DOHH2 (cell line): ENCODE results near the gene NGEF.

Source experiments
- EZH2phosphoT487 ChIP-seq: fragments of 200-600 bp; sonication (generic); IDR thresholded peaks from 2 replicates; pipeline ENCODE4 v1.6.1; 2017; ENCODE audit warnings: borderline replicate concordance, mild to moderate bottlenecking, antibody characterized with exemption, low read length, moderate library complexity, mixed read lengths
- TF ChIP-seq, protein P1 (sequence below): fragments of 200-600 bp; sonication (generic); IDR thresholded peaks from one replicate; pipeline ENCODE4 v1.5.1; 2014; ENCODE audit warnings: antibody characterized with exemption, mild to moderate bottlenecking, low read depth, low read length; ENCODE audit not compliant: poor library complexity, severe bottlenecking

DNA sequence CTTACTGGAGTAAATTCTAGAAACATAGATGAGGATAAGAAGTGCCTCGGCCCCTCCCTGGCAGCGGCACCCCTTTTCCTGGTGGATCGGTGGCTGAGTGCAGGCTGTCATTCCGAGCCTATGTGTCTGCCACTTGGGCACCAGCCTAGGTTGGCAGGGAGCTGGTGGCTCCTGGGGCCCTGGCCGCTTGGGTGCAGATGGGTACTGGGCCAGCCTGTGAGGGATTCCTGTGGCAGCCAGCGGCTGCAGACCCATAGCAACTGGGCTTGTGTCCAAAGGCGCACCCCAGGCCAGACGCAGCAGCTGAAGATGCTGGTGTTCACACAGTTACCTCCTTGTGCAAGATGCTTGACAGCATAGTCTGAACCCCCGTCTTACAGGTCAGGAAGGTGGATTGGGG, 140.2 kb downstream of the NGEF start:
- TF ChIP-seq, protein P1, sequence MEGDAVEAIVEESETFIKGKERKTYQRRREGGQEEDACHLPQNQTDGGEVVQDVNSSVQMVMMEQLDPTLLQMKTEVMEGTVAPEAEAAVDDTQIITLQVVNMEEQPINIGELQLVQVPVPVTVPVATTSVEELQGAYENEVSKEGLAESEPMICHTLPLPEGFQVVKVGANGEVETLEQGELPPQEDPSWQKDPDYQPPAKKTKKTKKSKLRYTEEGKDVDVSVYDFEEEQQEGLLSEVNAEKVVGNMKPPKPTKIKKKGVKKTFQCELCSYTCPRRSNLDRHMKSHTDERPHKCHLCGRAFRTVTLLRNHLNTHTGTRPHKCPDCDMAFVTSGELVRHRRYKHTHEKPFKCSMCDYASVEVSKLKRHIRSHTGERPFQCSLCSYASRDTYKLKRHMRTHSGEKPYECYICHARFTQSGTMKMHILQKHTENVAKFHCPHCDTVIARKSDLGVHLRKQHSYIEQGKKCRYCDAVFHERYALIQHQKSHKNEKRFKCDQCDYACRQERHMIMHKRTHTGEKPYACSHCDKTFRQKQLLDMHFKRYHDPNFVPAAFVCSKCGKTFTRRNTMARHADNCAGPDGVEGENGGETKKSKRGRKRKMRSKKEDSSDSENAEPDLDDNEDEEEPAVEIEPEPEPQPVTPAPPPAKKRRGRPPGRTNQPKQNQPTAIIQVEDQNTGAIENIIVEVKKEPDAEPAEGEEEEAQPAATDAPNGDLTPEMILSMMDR, result no peak
- no peak for TF ChIP-seq EZH2phosphoT487
